Right kidney (tissue), 9 donors: ENCODE measurements around the gene CASKIN1.
A peak's percentile ranks its signal among the peaks of the same experiment; 100 is the strongest.
"Not testable (repeated sequence)": the region's sequence is repeated elsewhere in the genome, so short reads cannot be mapped to it uniquely, and the experiment has no call there.

Experiments used
- DNase-seq: peaks from one replicate; pipeline ENCODE4 v3.0.0-alpha.2; 2016
- long read RNA-seq, 8 donors: transcript quantifications; one replicate each; lab custom pipeline, GENCODE V29; 2026

The CASKIN1 gene, protein sequence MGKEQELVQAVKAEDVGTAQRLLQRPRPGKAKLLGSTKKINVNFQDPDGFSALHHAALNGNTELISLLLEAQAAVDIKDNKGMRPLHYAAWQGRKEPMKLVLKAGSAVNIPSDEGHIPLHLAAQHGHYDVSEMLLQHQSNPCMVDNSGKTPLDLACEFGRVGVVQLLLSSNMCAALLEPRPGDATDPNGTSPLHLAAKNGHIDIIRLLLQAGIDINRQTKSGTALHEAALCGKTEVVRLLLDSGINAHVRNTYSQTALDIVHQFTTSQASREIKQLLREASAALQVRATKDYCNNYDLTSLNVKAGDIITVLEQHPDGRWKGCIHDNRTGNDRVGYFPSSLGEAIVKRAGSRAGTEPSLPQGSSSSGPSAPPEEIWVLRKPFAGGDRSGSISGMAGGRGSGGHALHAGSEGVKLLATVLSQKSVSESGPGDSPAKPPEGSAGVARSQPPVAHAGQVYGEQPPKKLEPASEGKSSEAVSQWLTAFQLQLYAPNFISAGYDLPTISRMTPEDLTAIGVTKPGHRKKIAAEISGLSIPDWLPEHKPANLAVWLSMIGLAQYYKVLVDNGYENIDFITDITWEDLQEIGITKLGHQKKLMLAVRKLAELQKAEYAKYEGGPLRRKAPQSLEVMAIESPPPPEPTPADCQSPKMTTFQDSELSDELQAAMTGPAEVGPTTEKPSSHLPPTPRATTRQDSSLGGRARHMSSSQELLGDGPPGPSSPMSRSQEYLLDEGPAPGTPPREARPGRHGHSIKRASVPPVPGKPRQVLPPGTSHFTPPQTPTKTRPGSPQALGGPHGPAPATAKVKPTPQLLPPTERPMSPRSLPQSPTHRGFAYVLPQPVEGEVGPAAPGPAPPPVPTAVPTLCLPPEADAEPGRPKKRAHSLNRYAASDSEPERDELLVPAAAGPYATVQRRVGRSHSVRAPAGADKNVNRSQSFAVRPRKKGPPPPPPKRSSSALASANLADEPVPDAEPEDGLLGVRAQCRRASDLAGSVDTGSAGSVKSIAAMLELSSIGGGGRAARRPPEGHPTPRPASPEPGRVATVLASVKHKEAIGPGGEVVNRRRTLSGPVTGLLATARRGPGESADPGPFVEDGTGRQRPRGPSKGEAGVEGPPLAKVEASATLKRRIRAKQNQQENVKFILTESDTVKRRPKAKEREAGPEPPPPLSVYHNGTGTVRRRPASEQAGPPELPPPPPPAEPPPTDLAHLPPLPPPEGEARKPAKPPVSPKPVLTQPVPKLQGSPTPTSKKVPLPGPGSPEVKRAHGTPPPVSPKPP (N-terminal part only)
- long read RNA-seq, donor 1, result 0 reads
- long read RNA-seq, donor 2, result 0 reads
- long read RNA-seq, donor 3, result 0 reads
- long read RNA-seq, donor 4, result 0 reads
- long read RNA-seq, donor 5, partial matches to known transcripts, result 60 of 60 reads
- long read RNA-seq, donor 5, other reads (novel, unspliced or antisense), result 0 of 60 reads
- long read RNA-seq, donor 6, result 0 reads
- long read RNA-seq, donor 7, result 0 reads
- long read RNA-seq, donor 8, result 0 reads

- no peak for DNase-seq
These were observed at the start of gene CASKIN1 for GRCh38 chr16:2196162-2196980. Gene CASKIN1, minus strand, starts transcription at chr16:2196605. Its CDS starts 173 bp downstream, at chr16:2196432.

DNA sequence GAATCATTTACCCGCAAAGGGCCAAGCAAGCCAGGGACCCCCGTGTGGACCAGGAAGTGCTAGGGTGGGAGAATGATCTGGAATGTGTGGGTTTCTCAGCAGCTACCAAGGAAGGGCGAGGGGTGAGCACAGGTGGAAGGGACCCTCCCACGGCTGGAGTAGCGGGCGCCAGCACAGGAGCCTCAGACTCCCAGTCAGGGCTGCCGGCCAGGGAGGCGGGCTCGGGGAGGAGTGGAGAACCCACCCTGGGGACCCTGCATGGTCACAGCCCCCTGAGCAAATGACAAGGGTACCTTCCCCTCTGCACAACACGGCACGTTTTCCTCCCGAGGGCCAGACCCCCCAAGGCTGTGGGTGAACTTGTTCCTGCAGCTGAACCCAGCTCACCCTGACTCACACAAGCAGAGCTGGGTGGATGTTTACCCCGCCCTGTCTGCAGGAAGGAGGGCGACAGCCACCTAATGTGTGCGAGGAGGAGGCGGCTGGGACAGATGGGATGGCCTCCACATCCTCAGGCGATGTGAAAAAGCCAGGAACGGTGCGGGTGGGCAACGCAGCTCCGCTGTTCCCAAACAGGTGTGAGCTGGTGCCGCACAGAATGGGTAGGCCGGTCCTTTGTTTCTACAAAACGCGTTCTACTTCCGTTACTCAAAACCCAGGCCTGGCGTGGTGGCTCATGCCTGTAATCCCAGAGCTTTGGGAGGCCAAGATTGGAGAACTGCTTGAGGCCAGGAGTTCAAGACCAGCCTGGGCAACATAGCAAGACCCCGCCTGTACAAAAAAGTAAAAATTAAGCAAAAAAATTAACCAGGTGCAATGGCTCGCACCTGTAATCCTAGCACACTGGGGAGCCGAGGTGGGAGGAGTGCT lies 48.8 kb upstream of the CASKIN1 start:
- DNase-seq, result no peak

DNA sequence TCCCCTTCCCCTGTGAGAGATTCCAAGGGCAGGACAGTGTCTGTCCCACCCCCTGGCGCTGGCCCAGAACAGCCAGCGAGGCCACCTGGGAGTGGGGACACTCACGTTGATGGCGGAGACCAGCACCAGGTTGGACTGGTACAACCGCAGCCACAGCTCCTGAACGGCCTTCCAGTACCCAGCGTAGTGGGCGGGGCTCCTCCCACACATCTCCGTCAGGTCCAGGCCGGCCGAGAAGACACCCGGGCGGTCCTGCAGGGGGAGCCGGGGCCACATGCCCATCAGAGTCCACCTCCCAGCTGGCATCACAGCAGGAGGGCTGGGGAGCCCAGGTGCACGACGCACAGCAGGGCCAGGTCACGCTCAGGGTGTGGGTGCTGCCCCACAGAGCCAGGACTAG lies 47.9 kb upstream of the CASKIN1 start:
- DNase-seq, result no peak

- no peak for DNase-seq
These were observed 47.4 kb upstream of the CASKIN1 start for GRCh38 chr16:2243781-2244180.

- no peak for DNase-seq
These were observed 46.7 kb upstream of the CASKIN1 start for GRCh38 chr16:2243031-2243528.

- no peak for DNase-seq
These were observed 46.2 kb upstream of the CASKIN1 start for GRCh38 chr16:2242598-2242997.

DNA sequence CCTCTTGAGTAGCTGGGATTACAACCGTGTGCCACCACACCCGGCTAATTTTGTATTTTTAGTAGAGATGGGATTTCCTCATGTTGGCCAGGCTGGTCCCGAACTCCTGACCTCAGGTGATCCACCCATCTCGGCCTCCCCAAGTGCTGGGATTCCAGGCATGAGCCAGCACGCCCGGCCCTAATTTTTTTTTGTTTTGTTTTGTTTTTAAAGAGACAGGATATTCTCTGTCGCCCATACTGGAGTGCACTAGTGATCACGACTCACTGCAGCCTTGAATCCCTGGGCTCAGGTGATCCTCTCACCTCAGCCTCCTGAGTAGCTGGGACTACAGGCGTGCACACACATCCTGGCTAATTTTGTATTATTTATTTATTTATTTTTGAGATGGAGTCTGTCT lies 43.9 kb upstream of the CASKIN1 start:
- not testable (repeated sequence) for DNase-seq

GRCh38 chr16:2238838-2239675 lies 42.7 kb upstream of the CASKIN1 start:
- DNase-seq, result no peak

- no peak for DNase-seq
These were observed 41.9 kb upstream of the CASKIN1 start for GRCh38 chr16:2238150-2238837.

DNA sequence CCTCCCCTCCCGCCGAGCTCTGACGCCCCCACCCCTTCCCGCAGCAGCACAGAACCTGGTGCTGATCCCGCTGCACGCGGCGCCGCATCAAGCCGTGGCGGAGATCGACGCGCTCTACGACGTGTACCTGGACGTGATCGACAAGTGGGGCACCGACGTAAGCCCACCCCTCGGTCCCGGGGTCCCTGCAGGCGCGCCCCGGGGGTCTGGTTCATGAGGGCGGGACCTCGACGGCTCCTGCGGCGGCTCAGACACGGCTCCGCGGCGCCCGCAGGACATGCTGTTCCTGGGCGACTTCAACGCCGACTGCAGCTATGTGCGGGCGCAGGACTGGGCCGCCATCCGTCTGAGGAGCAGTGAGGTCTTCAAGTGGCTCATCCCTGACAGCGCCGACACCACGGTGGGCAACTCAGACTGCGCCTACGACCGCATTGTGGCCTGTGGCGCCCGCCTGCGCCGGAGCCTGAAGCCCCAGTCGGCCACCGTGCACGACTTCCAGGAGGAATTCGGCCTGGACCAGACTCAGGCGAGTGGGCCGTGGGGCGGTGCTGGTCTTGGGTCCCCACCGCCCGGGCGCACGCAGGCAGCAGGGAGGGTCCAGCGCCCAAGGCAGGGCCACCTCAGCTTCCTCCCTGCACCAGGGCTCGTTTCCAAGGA lies 41.2 kb upstream of the CASKIN1 start:
- DNase-seq, result peak; percentile 57

DNA sequence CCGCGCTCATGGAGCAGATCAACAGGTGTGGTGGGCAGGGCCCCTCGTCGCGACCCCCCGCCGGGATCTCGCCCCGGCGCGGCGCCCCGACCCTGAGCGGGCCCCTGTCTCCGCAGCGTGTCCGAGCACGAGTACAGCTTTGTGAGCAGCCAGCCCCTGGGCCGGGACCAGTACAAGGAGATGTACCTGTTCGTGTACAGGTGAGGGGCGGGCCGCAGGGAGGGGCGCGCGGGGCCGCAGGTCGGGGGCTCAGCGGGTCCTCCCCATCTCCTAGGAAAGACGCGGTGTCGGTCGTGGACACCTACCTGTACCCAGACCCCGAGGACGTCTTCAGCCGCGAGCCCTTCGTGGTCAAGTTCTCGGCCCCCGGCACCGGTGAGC lies 40.7 kb upstream of the CASKIN1 start:
- DNase-seq, result no peak

GRCh38 chr16:2236337-2237101 lies 40.1 kb upstream of the CASKIN1 start, which contains the start of gene DNASE1L2:
Gene DNASE1L2, plus strand, starts transcription at chr16:2236444. Its CDS starts 373 bp downstream, at chr16:2236817.
- DNase-seq, result peak; percentile 64

DNA sequence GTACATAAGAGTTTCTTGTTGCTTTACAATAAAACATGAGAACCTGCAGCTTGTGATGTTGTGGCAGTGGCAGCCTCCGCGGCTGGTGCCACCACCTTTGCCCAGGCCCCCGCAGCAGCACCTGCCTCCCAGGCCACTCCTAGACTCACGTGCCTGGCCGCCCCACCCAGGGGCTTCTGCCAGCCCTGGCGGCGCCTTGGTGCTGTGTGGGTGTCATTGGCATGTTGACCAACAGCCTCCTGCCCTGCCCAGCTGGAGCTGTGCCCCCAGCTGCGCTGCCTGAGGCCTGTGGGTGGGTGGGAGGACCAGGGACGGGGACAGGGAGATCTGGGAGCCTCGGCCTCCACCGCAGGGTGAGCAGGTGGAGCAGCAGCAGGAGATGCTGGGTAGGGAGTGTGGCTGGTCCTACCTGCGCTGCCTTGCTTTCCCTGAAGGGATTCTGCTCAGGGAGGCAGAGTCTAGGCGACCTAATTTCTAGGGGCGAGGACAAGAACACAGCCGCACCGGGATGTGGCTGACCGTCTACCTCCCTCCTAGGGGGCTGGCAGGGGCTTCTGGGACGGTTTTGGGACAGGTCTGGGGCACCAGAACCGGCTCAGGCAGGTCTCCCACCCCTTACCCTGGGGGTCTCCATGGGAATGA lies 39.4 kb upstream of the CASKIN1 start:
- DNase-seq, result no peak

DNA sequence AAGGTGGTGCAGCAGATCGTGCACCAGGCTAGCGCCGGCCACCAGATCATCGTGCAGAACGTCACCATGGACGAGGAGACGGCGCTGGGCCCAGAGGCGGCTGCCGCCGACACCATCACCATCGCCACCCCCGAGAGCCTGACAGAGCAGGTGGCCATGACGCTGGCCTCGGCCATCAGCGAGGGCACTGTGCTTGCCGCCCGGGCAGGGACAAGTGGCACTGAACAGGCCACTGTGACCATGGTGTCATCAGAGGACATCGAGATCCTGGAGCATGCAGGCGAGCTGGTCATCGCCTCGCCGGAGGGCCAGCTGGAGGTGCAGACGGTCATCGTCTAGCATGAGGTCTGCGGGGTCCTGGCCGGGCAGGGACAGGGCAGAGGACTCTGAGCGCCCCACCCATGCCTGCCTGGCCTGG lies 38.8 kb upstream of the CASKIN1 start:
- DNase-seq, result no peak

GRCh38 chr16:2234813-2235170 lies 38.4 kb upstream of the CASKIN1 start:
- DNase-seq, result no peak
